CD4-positive, alpha-beta T cell treated with Interleukin-6 at 100 ng/mL for 8 hours (primary cell): ENCODE results near the gene TMPRSS2.

Experiments
- DNase-seq: peaks from one replicate; pipeline ENCODE4 v3.0.0-alpha.2; 2020; ENCODE audit warnings: mixed read lengths, low spot score

The TMPRSS2 gene

GRCh38 chr21:41507521-41508414 lies at the start of gene TMPRSS2:
Gene TMPRSS2, minus strand, starts transcription at chr21:41508158. Its CDS starts 10,025 bp downstream, at chr21:41498133.
- DNase-seq = no peak

GRCh38 chr21:41555057-41555456 lies 47.1 kb upstream of the TMPRSS2 start:
- no peak for DNase-seq

GRCh38 chr21:41552254-41552653 lies 44.3 kb upstream of the TMPRSS2 start:
- DNase-seq = no peak

GRCh38 chr21:41548781-41549180 lies 40.8 kb upstream of the TMPRSS2 start:
- no peak for DNase-seq

GRCh38 chr21:41547111-41547510 lies 39.2 kb upstream of the TMPRSS2 start:
- no peak for DNase-seq

GRCh38 chr21:41545500-41546359 lies 37.8 kb upstream of the TMPRSS2 start:
- DNase-seq = no peak

- no peak for DNase-seq
Observed at GRCh38 chr21:41542727-41543126, 34.8 kb upstream of the TMPRSS2 start.

- no peak for DNase-seq
Observed at GRCh38 chr21:41537356-41537755, 29.4 kb upstream of the TMPRSS2 start.

- no peak for DNase-seq
Observed at GRCh38 chr21:41536827-41537103, 28.8 kb upstream of the TMPRSS2 start.

GRCh38 chr21:41536076-41536826 lies 28.3 kb upstream of the TMPRSS2 start:
- DNase-seq = no peak

- DNase-seq = no peak
Observed at GRCh38 chr21:41530366-41530765, 22.4 kb upstream of the TMPRSS2 start.

GRCh38 chr21:41529769-41530168 lies 21.8 kb upstream of the TMPRSS2 start:
- DNase-seq = no peak

- no peak for DNase-seq
Observed at GRCh38 chr21:41526478-41527087, 18.6 kb upstream of the TMPRSS2 start.

- DNase-seq = no peak
Observed at GRCh38 chr21:41523175-41523574, 15.2 kb upstream of the TMPRSS2 start.

GRCh38 chr21:41521489-41522027 lies 13.6 kb upstream of the TMPRSS2 start:
- no peak for DNase-seq

- DNase-seq = no peak
Observed at GRCh38 chr21:41520560-41521442, 12.8 kb upstream of the TMPRSS2 start.

GRCh38 chr21:41519806-41520559 lies 12.0 kb upstream of the TMPRSS2 start:
- DNase-seq = no peak

- no peak for DNase-seq
Observed at GRCh38 chr21:41518757-41519156, 10.8 kb upstream of the TMPRSS2 start.

- DNase-seq = no peak
Observed at GRCh38 chr21:41511858-41512257, 3.9 kb upstream of the TMPRSS2 start.

- DNase-seq = no peak
Observed at GRCh38 chr21:41510500-41510899, 2.5 kb upstream of the TMPRSS2 start.
